GM12878 (cell line): ENCODE data around the gene CCL4L2. TPM values are rescaled to one million over a fixed set of nuclear protein-coding genes. Genes with fewer than 3 reads are reported as not detected.

Experiments
- ATAC-seq: fragments of 200-7000 bp; cut with Tn5 transposase; 3 replicates; pipeline ENCODE4 v1.9.1; 2020; ENCODE audit warnings: mild to moderate bottlenecking, moderate library complexity
- BruUV-seq: library from RNA; stranded (reverse); fragments of 400-500 nt; replicated peaks from 2 replicates; lab custom pipeline; 2021; lab: Mats Ljungman, UMichigan
- CTCF ChIA-PET: fragments of 300-600 bp; sonication (Branson Sonifier 250); formaldehyde crosslinking; extraction: SDS; loops from one replicate; lab custom pipeline; 2021; ENCODE audit warnings: inconsistent platforms; lab: Yijun Ruan, JAX
- POLR2A ChIA-PET: fragments of 350-600 bp; formaldehyde crosslinking; extraction: SDS; loops from one replicate; lab custom pipeline; 2021; ENCODE audit warnings: inconsistent platforms; lab: Charles Lee
- RAD21 ChIA-PET: fragments of 300-600 bp; sonication (Branson Sonifier 250); formaldehyde crosslinking; loops from one replicate; lab custom pipeline; 2023; ENCODE audit warnings: antibody characterized with exemption; ENCODE audit not compliant: unreplicated experiment; lab: Charles Lee
- SMC1A ChIA-PET: fragments of 300-600 bp; sonication (Branson Sonifier 250); formaldehyde crosslinking; loops from one replicate; lab custom pipeline; 2023; ENCODE audit not compliant: unreplicated experiment, uncharacterized antibody; lab: Charles Lee
- DNase-seq: peaks from one replicate; pipeline ENCODE4 v3.0.0-alpha.2; 2011; ENCODE audit warnings: low read depth, low spot score
- FAIRE-seq: peaks from 3 replicates; lab custom pipeline; 2011; peaks lifted over from hg19 to GRCh38; lab: Jason Lieb, UNC
- H2AFZ ChIP-seq: 2 replicates; pipeline ENCODE4 v1.6.0; 2011; ENCODE audit warnings: low read depth, low read length, control low read depth; ENCODE audit not compliant: control insufficient read depth
- H3K27ac ChIP-seq: 2 replicates; pipeline ENCODE4 v1.5.1; 2011; ENCODE audit warnings: control low read depth; ENCODE audit not compliant: control insufficient read depth, insufficient read depth
- H3K27me3 ChIP-seq, 2 experiments: replicated peaks in 1 of 2; 2 replicates each; pipeline versions ENCODE4 v1.6.0 to v1.6.1; 2011; ENCODE audit warnings: low read length in 1 of 2; ENCODE audit not compliant: control insufficient read depth in 2 of 2, insufficient read depth in 2 of 2
- H3K36me3 ChIP-seq, 2 experiments: 2 replicates each; pipeline ENCODE4 v1.5.1; 2011; ENCODE audit warnings: low read length in 1 of 2; ENCODE audit not compliant: control insufficient read depth in 2 of 2, insufficient read depth in 2 of 2
- H3K4me1 ChIP-seq: 2 replicates; pipeline ENCODE4 v1.6.1; 2011; ENCODE audit warnings: mild to moderate bottlenecking, low read length, moderate library complexity, mixed read lengths; ENCODE audit not compliant: control insufficient read depth, insufficient read depth
- H3K4me2 ChIP-seq: 2 replicates; pipeline ENCODE4 v1.6.0; 2011; ENCODE audit warnings: control low read depth; ENCODE audit not compliant: control insufficient read depth, insufficient read depth
- H3K4me3 ChIP-seq: fragments of 200-600 bp; sonication (generic); 2 replicates; pipeline ENCODE4 v1.5.1; 2016
- H3K79me2 ChIP-seq: 2 replicates; pipeline ENCODE4 v1.6.0; 2011; ENCODE audit warnings: low read length; ENCODE audit not compliant: control insufficient read depth, insufficient read depth
- H3K9ac ChIP-seq: 2 replicates; pipeline ENCODE4 v1.8.0; 2011; ENCODE audit warnings: low read length, control low read depth, mixed read lengths; ENCODE audit not compliant: control insufficient read depth, insufficient read depth
- H3K9me3 ChIP-seq: replicated peaks from 3 replicates; pipeline ENCODE4 v1.5.1; 2011; ENCODE audit warnings: mild to moderate bottlenecking, low read length; ENCODE audit not compliant: control insufficient read depth, insufficient read depth
- H4K20me1 ChIP-seq: 2 replicates; pipeline ENCODE4 v1.6.0; 2011; ENCODE audit not compliant: control insufficient read depth, insufficient read depth
- EED ChIP-seq: sonication (generic); IDR thresholded peaks from 2 replicates; pipeline ENCODE4 v1.6.1; 2016; ENCODE audit warnings: antibody characterized with exemption, low read depth
- NFIC ChIP-seq: IDR thresholded peaks from 2 replicates; pipeline ENCODE4 v1.6.1; 2012; ENCODE audit warnings: low read depth, mild to moderate bottlenecking, inconsistent platforms, low read length, moderate library complexity
- RUNX3 ChIP-seq: IDR thresholded peaks from 2 replicates; pipeline ENCODE4 v1.6.1; 2012; ENCODE audit warnings: low read length, inconsistent platforms
- SUZ12 ChIP-seq: fragments of 200-600 bp; sonication (generic); IDR thresholded peaks from one replicate; pipeline ENCODE4 v1.6.1; 2018; ENCODE audit warnings: antibody characterized with exemption, mild to moderate bottlenecking; ENCODE audit not compliant: unreplicated experiment
- TCF12 ChIP-seq: IDR thresholded peaks from 2 replicates; pipeline ENCODE4 v1.6.1; 2011; ENCODE audit warnings: low read depth, mild to moderate bottlenecking, low read length
- TCF7 ChIP-seq: IDR thresholded peaks from 2 replicates; pipeline ENCODE4 v1.6.1; 2014; ENCODE audit warnings: antibody characterized with exemption, borderline replicate concordance
- WGBS: methylation state at CpG from one replicate; pipeline ENCODE4 v1.1.6; 2016; ENCODE audit warnings: low lambda C conversion rate; ENCODE audit not compliant: insufficient replicate concordance, insufficient coverage; ENCODE audit errors: missing lambda C conversion rate; 5-methylcytosine and 5-hydroxymethylcytosine counted together
- in situ Hi-C: fragments of 300-500 bp; cut with MboI; formaldehyde crosslinking; loops from 9 replicates; pipeline ENCODE4 v1.14.3; 2018; ENCODE audit warnings: mixed read lengths
- intact Hi-C: fragments of 100-400 bp; cut with micrococcal nuclease; formaldehyde crosslinking; loops from one replicate; pipeline ENCODE4 v1.14.2; 2022; ENCODE audit not compliant: unreplicated experiment
- polyA plus RNA-seq, 11 experiments: library from polyadenylated mRNA; depleted of rRNA in 4 of 11; unstranded in 6 of 11; stranded (reverse) in 5 of 11; fragments of >200 nt; fragmentation: Nextera tagmentation in 4 of 11; fragmentation: Illumina TruSeq in 1 of 11; extraction: Ambion mirVana in 4 of 11; extraction: Trizol in 1 of 11; gene quantifications; 1 replicate in 1 of 11; 2 replicates in 10 of 11; pipeline versions ENCODE4 v1.2.1 to v1.2.3, GENCODE V29; 2011 to 2016; ENCODE audit warnings: inconsistent platforms in 2 of 11, missing spikeins in 2 of 11, low read depth in 1 of 11
- total RNA-seq, 4 experiments: library from RNA; depleted of rRNA in 3 of 4; stranded (reverse); fragments of >200 nt in 3 of 4; fragmentation: Illumina TruSeq in 1 of 4; extraction: Trizol in 1 of 4; gene quantifications; 2 replicates each; pipeline versions ENCODE4 v1.2.1 to v1.2.3, GENCODE V29; 2013 to 2021
- TF ChIP-seq, protein P1 (sequence below): IDR thresholded peaks from 2 replicates; pipeline ENCODE4 v1.6.1; 2012; ENCODE audit warnings: improper control_type of control experiment, low read depth, low read length; ENCODE audit not compliant: insufficient replicate concordance

Gene CCL4L2
- total and polyA plus RNA-seq, 10 of the 15 experiments (the other 5 are each of a cell fraction or from before 2014, with no cell fraction given): 2.3 to 275 (median 14.5) TPM

DNA sequence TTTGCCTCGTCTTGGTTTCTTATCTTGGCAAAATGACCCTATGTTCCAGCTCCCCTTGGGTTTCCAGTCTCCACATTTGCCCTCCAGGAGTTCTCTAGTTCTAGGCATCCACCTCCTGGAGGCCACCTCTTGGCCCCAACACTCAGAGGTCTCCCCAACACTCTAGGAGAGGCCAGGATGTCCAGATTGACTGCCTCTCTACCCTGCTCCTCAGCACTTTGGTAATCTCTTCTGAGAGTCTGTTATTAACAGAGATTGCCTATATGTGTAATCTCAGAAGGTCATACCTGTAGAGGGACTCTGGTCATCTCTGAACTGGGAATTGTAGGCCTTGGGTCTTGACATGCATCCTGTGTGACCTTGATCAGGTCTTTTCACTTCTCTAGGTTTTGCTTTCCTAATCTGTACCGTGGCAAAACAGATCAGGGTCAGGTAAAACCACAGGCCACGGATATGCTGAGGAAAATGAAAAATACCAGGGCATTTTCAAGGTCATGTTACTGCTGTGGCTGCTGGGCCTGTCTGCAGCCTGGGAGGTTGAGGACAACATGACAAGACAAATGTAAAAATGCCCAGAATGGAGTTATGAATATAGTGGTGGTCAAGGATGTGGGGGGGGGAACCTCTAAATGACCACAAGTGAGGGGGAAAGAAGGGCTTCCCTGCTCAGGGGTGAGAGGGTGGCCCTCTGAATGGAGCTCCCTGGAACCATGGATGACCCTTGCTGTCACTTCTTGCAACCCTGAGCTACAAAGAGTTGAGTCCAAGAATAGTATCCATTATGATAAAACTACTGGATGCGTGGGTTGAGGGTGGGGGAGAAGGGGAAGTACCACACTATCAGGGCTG, 5.0 kb upstream of the CCL4L2 start:
- intact Hi-C loops (no loop called here), in situ Hi-C loops (no loop called here)
- no peaks in the 10 kb centered on the region for H4K20me1 ChIP-seq
- no peaks in the 10 kb centered on the region for H3K79me2 ChIP-seq
- no peaks in the 10 kb centered on the region for H3K9me3 ChIP-seq
- no peak overlapping the region for H3K4me3 ChIP-seq
- RAD21 ChIA-PET: interaction anchor here (1.2 to 1.5 kb wide), 2 partner anchors 9 to 10 kb away, joined by 3 to 4 read pairs; partner anchors contain the start of genes CCL3L1 and CCL3L3
- FAIRE-seq (no peak), DNase-seq (no peak), ATAC-seq (peak; percentile 35)
- SMC1A ChIA-PET: interaction anchor here (1.2 kb wide), 1 partner anchor 9 kb away, joined by 6 read pairs; the partner anchor contains the start of genes CCL3L1 and CCL3L3
- 29% methylated on average over 3 of the region's 4 CpGs for WGBS
- CTCF ChIA-PET: no interaction called here
- H2AFZ ChIP-seq: no peak overlapping the region
- BruUV-seq: no TSS peak
- no peaks in the 10 kb centered on the region for H3K36me3 ChIP-seq
- H3K27me3 ChIP-seq: no peaks in the 10 kb centered on the region
- TF ChIP-seq, protein P1, sequence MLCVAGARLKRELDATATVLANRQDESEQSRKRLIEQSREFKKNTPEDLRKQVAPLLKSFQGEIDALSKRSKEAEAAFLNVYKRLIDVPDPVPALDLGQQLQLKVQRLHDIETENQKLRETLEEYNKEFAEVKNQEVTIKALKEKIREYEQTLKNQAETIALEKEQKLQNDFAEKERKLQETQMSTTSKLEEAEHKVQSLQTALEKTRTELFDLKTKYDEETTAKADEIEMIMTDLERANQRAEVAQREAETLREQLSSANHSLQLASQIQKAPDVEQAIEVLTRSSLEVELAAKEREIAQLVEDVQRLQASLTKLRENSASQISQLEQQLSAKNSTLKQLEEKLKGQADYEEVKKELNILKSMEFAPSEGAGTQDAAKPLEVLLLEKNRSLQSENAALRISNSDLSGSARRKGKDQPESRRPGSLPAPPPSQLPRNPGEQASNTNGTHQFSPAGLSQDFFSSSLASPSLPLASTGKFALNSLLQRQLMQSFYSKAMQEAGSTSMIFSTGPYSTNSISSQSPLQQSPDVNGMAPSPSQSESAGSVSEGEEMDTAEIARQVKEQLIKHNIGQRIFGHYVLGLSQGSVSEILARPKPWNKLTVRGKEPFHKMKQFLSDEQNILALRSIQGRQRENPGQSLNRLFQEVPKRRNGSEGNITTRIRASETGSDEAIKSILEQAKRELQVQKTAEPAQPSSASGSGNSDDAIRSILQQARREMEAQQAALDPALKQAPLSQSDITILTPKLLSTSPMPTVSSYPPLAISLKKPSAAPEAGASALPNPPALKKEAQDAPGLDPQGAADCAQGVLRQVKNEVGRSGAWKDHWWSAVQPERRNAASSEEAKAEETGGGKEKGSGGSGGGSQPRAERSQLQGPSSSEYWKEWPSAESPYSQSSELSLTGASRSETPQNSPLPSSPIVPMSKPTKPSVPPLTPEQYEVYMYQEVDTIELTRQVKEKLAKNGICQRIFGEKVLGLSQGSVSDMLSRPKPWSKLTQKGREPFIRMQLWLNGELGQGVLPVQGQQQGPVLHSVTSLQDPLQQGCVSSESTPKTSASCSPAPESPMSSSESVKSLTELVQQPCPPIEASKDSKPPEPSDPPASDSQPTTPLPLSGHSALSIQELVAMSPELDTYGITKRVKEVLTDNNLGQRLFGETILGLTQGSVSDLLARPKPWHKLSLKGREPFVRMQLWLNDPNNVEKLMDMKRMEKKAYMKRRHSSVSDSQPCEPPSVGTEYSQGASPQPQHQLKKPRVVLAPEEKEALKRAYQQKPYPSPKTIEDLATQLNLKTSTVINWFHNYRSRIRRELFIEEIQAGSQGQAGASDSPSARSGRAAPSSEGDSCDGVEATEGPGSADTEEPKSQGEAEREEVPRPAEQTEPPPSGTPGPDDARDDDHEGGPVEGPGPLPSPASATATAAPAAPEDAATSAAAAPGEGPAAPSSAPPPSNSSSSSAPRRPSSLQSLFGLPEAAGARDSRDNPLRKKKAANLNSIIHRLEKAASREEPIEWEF: no peak
- no peak for TF ChIP-seq SUZ12
- TF ChIP-seq TCF12: no peak
- peak; percentile 23; the same call in 1 of the 2 replicates for TF ChIP-seq RUNX3
- peak; percentile 41; the same call in 1 of the 2 replicates for TF ChIP-seq EED
- TF ChIP-seq NFIC: 0 out of 2 replicates have a peak, but pooled peaks have one; percentile 50
- TF ChIP-seq TCF7: no peak
- H3K27ac ChIP-seq: peak overlapping the region; percentile 22
- peaks cover 34% of the 10 kb centered on the region for H3K4me1 ChIP-seq
- H3K4me2 ChIP-seq: 0 out of 2 replicates have a peak overlapping the region, but pooled peaks have one; percentile 22
- no peak overlapping the region for H3K9ac ChIP-seq
- POLR2A ChIA-PET: no interaction called here
